Activated CD8-positive, alpha-beta T cell treated with anti-CD3 and anti-CD28 coated beads for 36 hours (primary cell): ENCODE data around the gene PRODH. TPM values are rescaled to one million over a fixed set of nuclear protein-coding genes. Genes with fewer than 3 reads are reported as not detected.

Source experiments
- ATAC-seq: fragments of 200-7000 bp; cut with Tn5 transposase; one replicate; pipeline ENCODE4 v1.10.0; 2021; ENCODE audit warnings: mild to moderate bottlenecking, moderate library complexity
- CTCF ChIA-PET: fragments of 350-600 bp; sonication (Branson Sonifier 250); formaldehyde crosslinking; loops from one replicate; lab custom pipeline; 2021; ENCODE audit warnings: antibody characterized with exemption; lab: Charles Lee
- POLR2A ChIA-PET: fragments of 350-600 bp; sonication (Branson Sonifier 250); formaldehyde crosslinking; loops from one replicate; lab custom pipeline; 2021; ENCODE audit warnings: antibody characterized with exemption; lab: Charles Lee
- DNase-seq: peaks from one replicate; pipeline ENCODE4 v3.0.0-alpha.2; 2020
- H3K27ac Mint-ChIP-seq: one replicate; pipeline ENCODE4 v1.8.0; 2021; ENCODE audit warnings: mild to moderate bottlenecking, mixed read lengths
- H3K27me3 Mint-ChIP-seq: one replicate; pipeline ENCODE4 v1.8.0; 2021; ENCODE audit warnings: mixed read lengths
- H3K36me3 Mint-ChIP-seq: one replicate; pipeline ENCODE4 v1.8.0; 2021; ENCODE audit warnings: low read depth, mixed read lengths
- H3K4me1 Mint-ChIP-seq: one replicate; pipeline ENCODE4 v1.8.0; 2021; ENCODE audit warnings: low read depth, mixed read lengths
- H3K4me3 Mint-ChIP-seq: one replicate; pipeline ENCODE4 v1.8.0; 2021; ENCODE audit warnings: mild to moderate bottlenecking, moderate library complexity, mixed read lengths
- H3K9me3 Mint-ChIP-seq: one replicate; pipeline ENCODE4 v1.8.0; 2021; ENCODE audit warnings: mixed read lengths
- CTCF ChIP-seq: fragments of 200-600 bp; IDR thresholded peaks from one replicate; pipeline ENCODE4 v1.8.0; 2022; ENCODE audit warnings: antibody characterized with exemption, mild to moderate bottlenecking
- intact Hi-C: fragments of 100-400 bp; cut with micrococcal nuclease; formaldehyde crosslinking; loops from one replicate; pipeline ENCODE4 v1.10.0; 2022
- total RNA-seq, 2 experiments: library from RNA; stranded (reverse); gene quantifications; one replicate each; pipeline ENCODE4 v1.2.3, GENCODE V29; 2021

Gene PRODH
- not detected for total RNA-seq

GRCh38 chr22:18935889-18936529 is at the start of gene PRODH:
PRODH (minus strand) TSS chr22:18936293; CDS start chr22:18936287, 6 bp downstream.
- peak; percentile 65 for ATAC-seq
- no peak for DNase-seq
- Mint-ChIP-seq H3K36me3 (no peaks in the 10 kb centered on the region), H3K4me3 (no peak within 1 kb of the TSS), H3K9me3 (no peaks in the 10 kb centered on the region), H3K4me1 (no peaks in the 10 kb centered on the region), H3K27ac (no peak within 1 kb of the TSS), H3K27me3 (no peaks in the 10 kb centered on the region)
- TF ChIP-seq CTCF: no peak
- CTCF ChIA-PET: no interaction called here
- intact Hi-C loops: no loop called here
- POLR2A ChIA-PET: no interaction called here

GRCh38 chr22:18985780-18986179 is 49.7 kb upstream of the PRODH start:
- ChIA-PET CTCF (no interaction called here), POLR2A (interaction anchor here (1.0 kb wide), 1 partner anchor 14 kb away, joined by 5 read pairs; no protein-coding TSS in a partner anchor)
- DNase-seq (no peak), ATAC-seq (no peak)
- Mint-ChIP-seq H3K9me3 (peaks cover 3% of the 10 kb centered on the region), H3K4me1 (no peaks in the 10 kb centered on the region), H3K27me3 (no peaks in the 10 kb centered on the region), H3K4me3 (no peak overlapping the region), H3K36me3 (no peaks in the 10 kb centered on the region), H3K27ac (no peak overlapping the region)
- intact Hi-C loops: no loop called here
- no peak for TF ChIP-seq CTCF

GRCh38 chr22:18984564-18984963 is 48.5 kb upstream of the PRODH start:
- no peak for TF ChIP-seq CTCF
- no peak overlapping the region for H3K27ac Mint-ChIP-seq
- no peaks in the 10 kb centered on the region for H3K4me1 Mint-ChIP-seq
- peaks cover 9% of the 10 kb centered on the region for H3K9me3 Mint-ChIP-seq
- ChIA-PET POLR2A (no interaction called here), CTCF (no interaction called here)
- DNase-seq (no peak), ATAC-seq (no peak)
- H3K4me3 Mint-ChIP-seq: no peak overlapping the region
- H3K27me3 Mint-ChIP-seq: no peaks in the 10 kb centered on the region
- intact Hi-C loops: no loop called here
- H3K36me3 Mint-ChIP-seq: no peaks in the 10 kb centered on the region

- Mint-ChIP-seq H3K36me3 (no peaks in the 10 kb centered on the region), H3K4me3 (no peak overlapping the region), H3K9me3 (peaks cover 9% of the 10 kb centered on the region), H3K27ac (no peak overlapping the region), H3K4me1 (no peaks in the 10 kb centered on the region), H3K27me3 (no peaks in the 10 kb centered on the region)
- intact Hi-C loops: no loop called here
- ATAC-seq (no peak), DNase-seq (no peak)
- TF ChIP-seq CTCF: no peak
- CTCF ChIA-PET: no interaction called here
- POLR2A ChIA-PET: no interaction called here
Measured at GRCh38 chr22:18983120-18983651, 47.1 kb upstream of the PRODH start.

GRCh38 chr22:18980829-18981228 is 44.7 kb upstream of the PRODH start:
- H3K27ac Mint-ChIP-seq: no peak overlapping the region
- H3K9me3 Mint-ChIP-seq: peaks cover 9% of the 10 kb centered on the region
- no peaks in the 10 kb centered on the region for H3K4me1 Mint-ChIP-seq
- POLR2A ChIA-PET: no interaction called here
- ATAC-seq (no peak), DNase-seq (no peak)
- H3K4me3 Mint-ChIP-seq: no peak overlapping the region
- TF ChIP-seq CTCF: no peak
- intact Hi-C loops: no loop called here
- H3K36me3 Mint-ChIP-seq: no peaks in the 10 kb centered on the region
- CTCF ChIA-PET: no interaction called here
- no peaks in the 10 kb centered on the region for H3K27me3 Mint-ChIP-seq
